ENCODE measurements around the gene GRIN1. TPM values are rescaled to one million over a fixed set of nuclear protein-coding genes. Genes with fewer than 3 reads are reported as not detected.
A peak's percentile ranks its signal among the peaks of the same experiment; 100 is the strongest.
"Not testable (repeated sequence)": the region's sequence is repeated elsewhere in the genome, so short reads cannot be mapped to it uniquely, and the experiment has no call there.

GRIN1 gene
- total RNA-seq, 1 donor from 2014 or later = 0.58 TPM

- peak overlapping the region; percentile 83 for H3K4me3 Mint-ChIP-seq
- H3K36me3 Mint-ChIP-seq = peaks cover 2% of the 10 kb centered on the region
- H3K9me3 Mint-ChIP-seq = no peaks in the 10 kb centered on the region
- peaks cover 15% of the 10 kb centered on the region for H3K27me3 Mint-ChIP-seq (ENCODE audit: low read depth)
- TF ChIP-seq, protein P1, sequence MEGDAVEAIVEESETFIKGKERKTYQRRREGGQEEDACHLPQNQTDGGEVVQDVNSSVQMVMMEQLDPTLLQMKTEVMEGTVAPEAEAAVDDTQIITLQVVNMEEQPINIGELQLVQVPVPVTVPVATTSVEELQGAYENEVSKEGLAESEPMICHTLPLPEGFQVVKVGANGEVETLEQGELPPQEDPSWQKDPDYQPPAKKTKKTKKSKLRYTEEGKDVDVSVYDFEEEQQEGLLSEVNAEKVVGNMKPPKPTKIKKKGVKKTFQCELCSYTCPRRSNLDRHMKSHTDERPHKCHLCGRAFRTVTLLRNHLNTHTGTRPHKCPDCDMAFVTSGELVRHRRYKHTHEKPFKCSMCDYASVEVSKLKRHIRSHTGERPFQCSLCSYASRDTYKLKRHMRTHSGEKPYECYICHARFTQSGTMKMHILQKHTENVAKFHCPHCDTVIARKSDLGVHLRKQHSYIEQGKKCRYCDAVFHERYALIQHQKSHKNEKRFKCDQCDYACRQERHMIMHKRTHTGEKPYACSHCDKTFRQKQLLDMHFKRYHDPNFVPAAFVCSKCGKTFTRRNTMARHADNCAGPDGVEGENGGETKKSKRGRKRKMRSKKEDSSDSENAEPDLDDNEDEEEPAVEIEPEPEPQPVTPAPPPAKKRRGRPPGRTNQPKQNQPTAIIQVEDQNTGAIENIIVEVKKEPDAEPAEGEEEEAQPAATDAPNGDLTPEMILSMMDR (IDR thresholded peaks at IDR 0.05; ENCODE audit: unreplicated experiment) = no peak
- no peak for DNase-seq (ENCODE audit: low spot score in 2 of 2, unreplicated experiment in 2 of 2)
- H3K4me1 Mint-ChIP-seq = peaks cover 21% of the 10 kb centered on the region
- peak overlapping the region; percentile 85 for H3K27ac Mint-ChIP-seq
Measured at GRCh38 chr9:137128862-137129455, 10.0 kb upstream of the GRIN1 start.

GRCh38 chr9:137129456-137130175 lies 9.3 kb upstream of the GRIN1 start:
- H3K4me3 Mint-ChIP-seq = peak overlapping the region; percentile 83
- peak; percentile 76 to 88 for DNase-seq (ENCODE audit: low spot score in 2 of 2, unreplicated experiment in 2 of 2)
- H3K27me3 Mint-ChIP-seq (ENCODE audit: low read depth) = peaks cover 20% of the 10 kb centered on the region
- H3K27ac Mint-ChIP-seq = peak overlapping the region; percentile 69
- peaks cover 2% of the 10 kb centered on the region for H3K36me3 Mint-ChIP-seq
- H3K4me1 Mint-ChIP-seq = peaks cover 21% of the 10 kb centered on the region
- TF ChIP-seq, protein P1 (IDR thresholded peaks at IDR 0.05; ENCODE audit: unreplicated experiment) = no peak
- no peaks in the 10 kb centered on the region for H3K9me3 Mint-ChIP-seq

- Mint-ChIP-seq H3K4me1 (peaks cover 21% of the 10 kb centered on the region), H3K4me3 (peak overlapping the region; percentile 67), H3K9me3 (no peaks in the 10 kb centered on the region), H3K27ac (no peak overlapping the region), H3K27me3 (ENCODE audit: low read depth) (peaks cover 25% of the 10 kb centered on the region), H3K36me3 (peaks cover 2% of the 10 kb centered on the region)
- TF ChIP-seq, protein P1 (IDR thresholded peaks at IDR 0.05; ENCODE audit: unreplicated experiment) = no peak
- no peak for DNase-seq (ENCODE audit: low spot score in 2 of 2, unreplicated experiment in 2 of 2)
Measured at GRCh38 chr9:137130176-137130755, 8.7 kb upstream of the GRIN1 start.

DNA sequence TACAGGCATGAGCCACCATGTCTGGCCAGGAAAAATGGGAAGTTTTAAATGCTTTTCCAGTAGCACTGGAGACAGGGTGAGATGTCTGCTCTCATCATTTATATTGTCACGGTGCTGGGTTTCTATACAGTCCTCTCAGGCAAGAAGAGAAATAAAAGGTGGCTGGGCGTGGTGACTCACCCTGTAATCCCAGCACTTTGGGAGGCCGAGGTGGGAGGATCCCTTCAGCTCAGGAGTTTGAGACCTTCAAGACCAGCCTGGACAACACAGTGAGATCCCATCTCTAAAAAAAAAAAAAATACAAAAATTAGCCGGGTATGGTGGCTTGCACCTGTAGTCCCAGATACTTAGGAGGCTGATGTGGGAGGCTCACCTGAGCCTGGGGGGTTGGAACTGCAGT lies 4.8 kb upstream of the GRIN1 start:
- TF ChIP-seq, protein P1 (IDR thresholded peaks at IDR 0.05; ENCODE audit: unreplicated experiment) = no peak
- no peaks in the 10 kb centered on the region for H3K4me1 Mint-ChIP-seq
- peaks cover 61% of the 10 kb centered on the region for H3K27me3 Mint-ChIP-seq (ENCODE audit: low read depth)
- H3K27ac Mint-ChIP-seq = no peak overlapping the region
- H3K4me3 Mint-ChIP-seq = no peak overlapping the region
- no peak for DNase-seq (ENCODE audit: low spot score in 2 of 2, unreplicated experiment in 2 of 2)
- no peaks in the 10 kb centered on the region for H3K9me3 Mint-ChIP-seq
- H3K36me3 Mint-ChIP-seq = no peaks in the 10 kb centered on the region

- H3K27me3 Mint-ChIP-seq (ENCODE audit: low read depth) = peaks cover 70% of the 10 kb centered on the region
- not testable (repeated sequence) for H3K9me3 Mint-ChIP-seq; DNase-seq (ENCODE audit: low spot score in 2 of 2, unreplicated experiment in 2 of 2); H3K4me3 Mint-ChIP-seq; H3K4me1 Mint-ChIP-seq; H3K27ac Mint-ChIP-seq; H3K36me3 Mint-ChIP-seq
Measured at GRCh38 chr9:137135154-137135553, 3.8 kb upstream of the GRIN1 start.

GRCh38 chr9:137136261-137136880 lies 2.6 kb upstream of the GRIN1 start:
- Mint-ChIP-seq H3K36me3 (no peaks in the 10 kb centered on the region), H3K27ac (no peak overlapping the region), H3K4me1 (no peaks in the 10 kb centered on the region), H3K9me3 (no peaks in the 10 kb centered on the region), H3K27me3 (ENCODE audit: low read depth) (peaks cover 80% of the 10 kb centered on the region), H3K4me3 (no peak overlapping the region)
- TF ChIP-seq, protein P1 (IDR thresholded peaks at IDR 0.05; ENCODE audit: unreplicated experiment) = no peak
- no peak for DNase-seq (ENCODE audit: low spot score in 2 of 2, unreplicated experiment in 2 of 2)

Data from mesothelial cell of epicardium (in vitro differentiated cells).